Activated T-helper 1 cell treated with anti-CD3 and anti-CD28 coated beads, Interleukin-12 subunit alpha, Interleukin-12 subunit beta, Interleukin-2, Interleukin-4 antibody, amounts not matched to agents 30 ng/mL and 10 ng/mL and 1 ng/mL, durations not matched to agents 14 hours and 24 hours and 36 hours (primary cell): ENCODE measurements around the gene ZNG1C. TPM values are rescaled to one million over a fixed set of nuclear protein-coding genes. Genes with fewer than 3 reads are reported as not detected.
"Not testable (repeated sequence)": the region's sequence is repeated elsewhere in the genome, so short reads cannot be mapped to it uniquely, and the experiment has no call there.

Experiments used
- DNase-seq: peaks from one replicate; pipeline ENCODE4 v3.0.0; 2021; ENCODE audit warnings: low spot score
- H3K27ac Mint-ChIP-seq: one replicate; pipeline ENCODE4 v1.8.0; 2021; ENCODE audit warnings: mild to moderate bottlenecking, mixed read lengths
- H3K27me3 Mint-ChIP-seq: one replicate; pipeline ENCODE4 v1.8.0; 2022; ENCODE audit warnings: mild to moderate bottlenecking, moderate library complexity, mixed read lengths; ENCODE audit not compliant: insufficient read depth
- H3K36me3 Mint-ChIP-seq: one replicate; pipeline ENCODE4 v1.8.0; 2021; ENCODE audit warnings: low read depth, mixed read lengths
- H3K4me1 Mint-ChIP-seq: one replicate; pipeline ENCODE4 v1.8.0; 2021; ENCODE audit warnings: low read depth, mixed read lengths
- H3K4me3 Mint-ChIP-seq: one replicate; pipeline ENCODE4 v1.8.0; 2021; ENCODE audit warnings: mild to moderate bottlenecking, moderate library complexity, mixed read lengths
- H3K9me3 Mint-ChIP-seq: one replicate; pipeline ENCODE4 v1.8.0; 2021; ENCODE audit warnings: mixed read lengths
- intact Hi-C: fragments of 100-400 bp; cut with micrococcal nuclease; formaldehyde crosslinking; loops from one replicate; pipeline ENCODE4 v1.15.1; 2024
- total RNA-seq: library from RNA; stranded (reverse); gene quantifications from 2 replicates; pipeline ENCODE4 v1.2.3, GENCODE V29; 2022

ZNG1C gene
- total RNA-seq, 1 donor from 2014 or later, result 35.8 TPM

DNA sequence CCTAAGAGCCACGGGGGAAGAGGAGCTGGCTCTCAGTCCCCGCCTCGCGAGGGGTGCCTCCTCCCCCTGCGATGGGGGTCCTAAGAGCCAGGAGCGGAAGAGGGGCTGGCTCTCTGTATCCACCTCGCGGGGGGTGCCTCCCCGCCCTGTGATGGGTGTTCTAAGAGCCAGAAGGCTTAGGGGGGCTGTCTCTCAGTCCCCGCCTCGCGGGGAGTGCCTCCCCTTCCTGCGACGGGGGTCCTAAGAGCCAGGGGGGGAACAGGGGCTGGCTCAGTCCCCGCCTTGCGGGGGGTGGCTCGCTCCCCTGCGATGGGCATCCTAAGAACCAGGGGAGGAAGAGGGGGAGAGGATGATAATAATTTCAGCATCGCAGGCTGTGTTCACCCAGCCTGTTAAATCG, 82.7 kb downstream of the ZNG1C start:
- H3K36me3 Mint-ChIP-seq, H3K27me3 Mint-ChIP-seq, H3K27ac Mint-ChIP-seq, H3K4me1 Mint-ChIP-seq, intact Hi-C loops, H3K9me3 Mint-ChIP-seq, DNase-seq, H3K4me3 Mint-ChIP-seq: not testable (repeated sequence)

DNA sequence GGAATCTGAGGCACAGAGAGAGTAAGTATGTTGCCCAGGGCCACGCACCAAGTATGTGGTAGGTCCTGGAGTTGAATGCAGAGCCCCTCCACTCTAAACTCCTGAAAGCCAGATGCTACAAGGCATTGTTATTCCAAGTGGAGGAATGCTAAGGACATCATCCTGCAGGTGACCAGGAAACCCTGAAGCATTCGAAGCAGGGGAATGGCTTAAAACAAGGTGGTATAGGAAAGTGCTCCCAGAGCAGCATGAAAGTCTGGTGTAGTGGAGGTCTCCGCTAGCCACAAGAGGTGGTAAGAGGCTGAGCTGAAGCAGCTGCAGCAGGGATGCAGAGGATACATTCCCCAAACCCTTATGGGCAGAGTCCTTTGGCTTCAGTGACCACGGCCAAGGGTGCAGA, 87.3 kb downstream of the ZNG1C start:
- H3K9me3 Mint-ChIP-seq, H3K4me3 Mint-ChIP-seq, intact Hi-C loops, H3K36me3 Mint-ChIP-seq, H3K27ac Mint-ChIP-seq, H3K27me3 Mint-ChIP-seq, H3K4me1 Mint-ChIP-seq, DNase-seq: not testable (repeated sequence)

DNA sequence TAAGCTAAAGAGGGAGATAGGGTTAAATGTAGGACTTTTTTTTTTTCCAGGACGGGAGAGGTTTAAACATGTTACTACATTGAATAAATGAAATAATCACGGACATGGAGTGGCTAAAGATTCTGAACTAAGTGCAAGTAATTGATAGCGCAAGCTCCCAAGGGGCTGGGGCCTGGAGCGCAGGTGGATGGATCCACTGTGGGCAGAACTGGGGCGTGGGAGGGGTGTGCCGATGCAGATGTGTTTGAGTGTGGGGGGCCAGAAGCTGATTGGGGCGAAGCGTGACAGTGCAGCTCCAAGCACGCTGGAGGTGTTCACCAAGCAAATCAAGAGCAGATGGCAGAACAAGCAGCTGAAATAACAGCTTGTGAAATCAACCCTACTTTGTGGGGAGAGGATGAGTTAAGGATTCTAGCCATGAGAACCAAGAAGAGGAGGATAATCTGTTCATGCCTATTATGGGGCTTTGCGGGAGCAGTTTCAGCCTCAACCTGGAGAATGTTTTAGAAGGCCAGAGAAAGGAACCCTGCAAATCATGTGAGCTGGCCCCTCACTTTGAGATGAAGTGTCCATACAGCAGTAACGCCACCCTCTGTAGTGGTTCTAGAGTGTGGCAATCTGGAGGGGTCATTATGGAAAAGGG, 88.9 kb downstream of the ZNG1C start:
- H3K36me3 Mint-ChIP-seq, H3K4me1 Mint-ChIP-seq, H3K27ac Mint-ChIP-seq, H3K9me3 Mint-ChIP-seq, intact Hi-C loops, DNase-seq, H3K27me3 Mint-ChIP-seq, H3K4me3 Mint-ChIP-seq: not testable (repeated sequence)

DNA sequence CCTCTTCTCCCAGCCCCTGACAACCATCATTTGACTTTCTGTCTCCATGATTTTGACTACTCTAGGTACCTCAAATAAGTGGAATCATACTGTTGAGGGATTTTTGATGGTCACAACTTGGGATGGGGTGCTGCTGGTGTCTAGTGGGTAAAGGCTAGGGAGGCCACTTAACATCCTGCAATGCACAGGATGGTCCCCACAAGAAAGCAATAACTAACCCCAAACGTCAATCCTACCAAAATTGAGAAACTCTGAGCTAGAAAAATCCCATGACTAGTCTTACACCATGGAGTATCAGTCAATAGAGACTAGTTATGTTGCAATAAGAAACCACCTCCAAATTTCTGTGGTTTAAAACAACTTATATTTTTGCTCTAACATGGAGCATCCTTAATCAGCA, 90.3 kb downstream of the ZNG1C start:
- H3K4me3 Mint-ChIP-seq, H3K9me3 Mint-ChIP-seq, H3K4me1 Mint-ChIP-seq, H3K27me3 Mint-ChIP-seq, intact Hi-C loops, H3K36me3 Mint-ChIP-seq, DNase-seq, H3K27ac Mint-ChIP-seq: not testable (repeated sequence)

DNA sequence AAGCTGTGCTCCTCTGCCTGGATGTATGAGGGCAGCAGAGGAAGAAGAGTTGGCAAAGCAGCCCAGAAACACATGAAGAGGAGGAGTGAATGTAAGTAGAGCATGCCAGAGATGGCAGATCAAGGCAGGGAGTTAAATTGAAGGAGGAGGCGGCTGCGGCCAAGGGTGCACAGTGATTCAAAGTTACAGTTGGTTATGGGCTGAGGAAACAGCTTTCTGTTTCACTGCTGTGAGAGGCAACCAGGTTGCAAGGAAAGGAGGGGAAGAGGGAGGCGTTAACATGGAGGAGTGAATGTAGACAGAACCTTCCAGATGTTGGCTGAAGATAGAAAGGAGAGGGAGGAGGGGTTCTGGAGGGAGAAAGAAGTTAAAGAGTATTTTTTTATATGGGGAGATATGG, 94.2 kb downstream of the ZNG1C start:
- intact Hi-C loops, H3K27me3 Mint-ChIP-seq, H3K4me3 Mint-ChIP-seq, H3K36me3 Mint-ChIP-seq, DNase-seq, H3K27ac Mint-ChIP-seq, H3K4me1 Mint-ChIP-seq, H3K9me3 Mint-ChIP-seq: not testable (repeated sequence)

DNA sequence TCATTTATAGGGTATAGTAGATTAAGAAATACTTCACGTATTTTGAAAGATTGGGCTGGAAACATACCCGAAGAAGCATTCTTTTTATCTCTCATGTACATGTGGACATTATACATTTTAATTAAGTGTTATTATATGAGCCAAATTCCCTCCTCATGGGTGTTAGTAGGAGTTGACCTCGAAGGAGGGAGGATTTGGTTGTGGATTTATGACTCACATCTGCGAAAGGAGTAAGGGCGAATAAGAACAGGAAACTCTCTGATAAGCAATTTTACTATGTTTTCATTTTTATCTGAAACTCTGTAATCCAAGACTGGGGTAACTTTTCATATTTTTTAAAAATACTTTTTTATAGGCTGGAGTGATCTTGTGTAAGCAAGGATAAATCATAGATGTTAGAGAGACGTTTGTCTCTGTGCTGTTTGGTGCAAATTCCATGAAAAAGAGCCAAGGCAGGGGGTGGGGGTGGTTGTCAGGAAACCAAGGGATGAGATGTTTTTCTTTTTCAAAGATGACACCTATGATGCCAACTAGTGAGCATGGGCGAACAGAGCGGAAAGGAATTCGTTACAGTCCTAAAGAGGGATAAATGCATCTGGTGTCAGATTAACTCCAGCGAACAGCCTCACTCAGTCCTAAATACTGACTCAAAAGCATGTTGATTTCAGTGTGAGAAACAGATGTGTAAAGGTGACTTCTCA, 95.0 kb downstream of the ZNG1C start:
- intact Hi-C loops, DNase-seq, H3K4me3 Mint-ChIP-seq, H3K9me3 Mint-ChIP-seq, H3K36me3 Mint-ChIP-seq, H3K4me1 Mint-ChIP-seq, H3K27ac Mint-ChIP-seq, H3K27me3 Mint-ChIP-seq: not testable (repeated sequence)

DNA sequence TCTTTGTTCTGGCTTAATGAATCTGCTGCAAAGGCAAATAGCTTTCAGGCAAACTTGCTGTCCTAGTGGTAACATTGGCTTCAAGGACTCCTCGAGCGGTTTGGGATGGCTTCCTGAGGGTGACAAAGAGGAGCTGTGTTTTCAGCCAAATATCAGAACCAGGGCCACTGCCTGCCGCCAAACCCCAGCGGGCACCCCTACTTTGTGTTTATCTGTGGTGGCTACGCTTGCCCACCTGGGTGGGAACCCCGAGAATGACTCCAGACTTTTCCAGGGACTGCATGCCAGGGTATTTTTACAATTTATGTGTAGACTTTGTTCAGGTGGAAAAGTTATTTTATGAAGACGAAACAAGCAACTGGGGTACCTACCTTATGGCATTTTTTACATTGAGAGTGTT, 96.2 kb downstream of the ZNG1C start:
- H3K27me3 Mint-ChIP-seq, H3K36me3 Mint-ChIP-seq, H3K9me3 Mint-ChIP-seq, H3K27ac Mint-ChIP-seq, DNase-seq, H3K4me3 Mint-ChIP-seq, H3K4me1 Mint-ChIP-seq, intact Hi-C loops: not testable (repeated sequence)

DNA sequence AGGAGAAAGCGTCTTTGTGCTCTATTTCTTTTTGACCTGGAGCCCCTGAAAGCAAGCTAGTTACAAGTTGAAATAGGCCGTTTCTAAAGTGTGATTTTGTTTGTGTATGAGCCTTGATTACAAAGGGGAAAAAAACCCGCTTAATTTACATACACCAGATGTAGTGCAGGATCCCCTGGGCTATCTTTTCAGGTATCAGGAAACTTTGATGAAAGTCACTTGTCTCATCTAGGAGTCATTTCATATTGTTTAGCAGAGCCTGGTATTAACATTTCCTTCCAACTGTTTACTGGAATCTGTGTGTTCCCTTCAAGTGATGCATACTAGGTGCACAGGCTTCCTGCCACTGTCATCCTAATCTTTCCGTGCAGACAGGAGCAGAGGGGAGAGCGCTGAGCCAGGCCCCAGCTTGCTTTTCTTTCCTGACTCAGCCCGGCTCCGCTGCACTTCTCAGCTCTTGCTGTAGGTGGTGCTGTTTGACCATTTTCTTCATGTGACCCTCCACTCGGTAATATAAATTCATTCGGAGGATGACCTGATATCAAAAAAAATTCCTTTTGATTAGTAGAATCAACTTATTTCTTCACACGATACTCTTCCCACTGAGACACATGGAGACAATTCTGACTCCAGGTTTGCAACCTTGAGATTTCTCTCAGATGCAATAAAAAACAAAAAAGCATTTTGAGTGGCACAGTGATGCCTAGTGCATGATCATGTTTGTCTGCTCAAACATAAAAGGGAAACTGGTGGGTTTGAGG, 100.7 kb downstream of the ZNG1C start:
- H3K4me1 Mint-ChIP-seq, intact Hi-C loops, DNase-seq, H3K4me3 Mint-ChIP-seq, H3K36me3 Mint-ChIP-seq, H3K27ac Mint-ChIP-seq, H3K9me3 Mint-ChIP-seq, H3K27me3 Mint-ChIP-seq: not testable (repeated sequence)

DNA sequence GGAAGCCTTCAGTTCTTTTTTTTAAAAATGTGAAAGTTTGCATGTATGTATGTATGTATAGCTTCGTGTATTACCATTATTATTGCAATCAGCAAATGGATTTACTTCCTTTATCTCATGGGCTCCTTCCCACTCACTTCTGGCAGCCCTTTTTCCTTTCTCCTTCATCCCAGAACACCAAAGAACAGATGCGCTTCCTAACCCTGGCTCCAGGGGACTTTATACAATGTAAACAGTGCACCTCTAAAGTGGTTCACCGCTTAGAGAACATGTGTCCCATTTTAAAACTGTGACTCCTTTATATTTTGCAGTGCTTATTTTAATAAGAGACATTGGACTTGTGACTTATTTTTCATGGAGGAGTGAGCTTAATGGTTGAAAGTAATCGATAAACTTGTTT, 101.5 kb downstream of the ZNG1C start:
- H3K27me3 Mint-ChIP-seq, intact Hi-C loops, H3K36me3 Mint-ChIP-seq, H3K4me1 Mint-ChIP-seq, H3K27ac Mint-ChIP-seq, H3K9me3 Mint-ChIP-seq, DNase-seq, H3K4me3 Mint-ChIP-seq: not testable (repeated sequence)

DNA sequence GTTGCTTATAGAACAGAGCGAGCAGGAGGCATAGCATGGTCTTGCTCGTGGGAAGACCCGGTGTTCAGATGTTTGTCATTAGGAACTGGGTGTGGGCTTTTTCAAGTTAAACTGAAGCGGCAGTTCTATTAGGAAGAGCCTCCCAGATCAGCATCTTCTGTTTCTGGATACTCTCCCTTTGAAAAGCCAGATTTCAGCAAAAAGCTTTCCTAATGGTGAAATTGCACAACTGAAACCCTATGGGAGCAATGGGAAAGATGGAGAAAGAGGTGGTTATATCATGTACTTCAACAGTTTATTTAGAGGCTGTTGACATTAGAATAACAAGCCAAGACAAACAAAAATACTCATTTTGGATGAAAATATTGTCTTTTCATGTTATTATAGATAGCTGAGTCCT, 102.2 kb downstream of the ZNG1C start:
- H3K9me3 Mint-ChIP-seq, H3K4me1 Mint-ChIP-seq, H3K27me3 Mint-ChIP-seq, intact Hi-C loops, H3K36me3 Mint-ChIP-seq, H3K4me3 Mint-ChIP-seq, DNase-seq, H3K27ac Mint-ChIP-seq: not testable (repeated sequence)

Other genes with a start within 250 kb of the ZNG1C start
- gene FOXD4L3, start 60.9 kb downstream of the ZNG1C start, total RNA-seq, result 0.17 TPM in 1 of 2 replicates, not detected in the other
- not detected in 2 replicates for gene PGM5, start 114.6 kb downstream of the ZNG1C start, total RNA-seq